ENCODE results near the gene WHRN. TPM values are rescaled to one million over a fixed set of nuclear protein-coding genes. Genes with fewer than 3 reads are reported as not detected.

The WHRN gene
- total and polyA plus RNA-seq, 2 of the 8 experiments (the other 6 are each of a cell fraction or from before 2014, with no cell fraction given) = 4.4 to 7.7 TPM

GRCh38 chr9:114484854-114485443 lies 20.3 kb downstream of the WHRN start (continued):
- TF ChIP-seq CHD7 (IDR thresholded peaks at IDR 0.05; ENCODE audit: insufficient replicate concordance, low read length) (no peak), RXRA (IDR thresholded peaks at IDR 0.05; ENCODE audit: insufficient read depth, low read depth, low read length) (no peak), YY1 (IDR thresholded peaks at IDR 0.05; ENCODE audit: low read depth, low read length) (no peak), NANOG (IDR thresholded peaks at IDR 0.05; ENCODE audit: insufficient read depth, low read depth, low read length, poor library complexity, severe bottlenecking) (no peak), SIN3A (conservative IDR thresholded peaks at IDR 0.05 in 1 of 2, IDR thresholded peaks at IDR 0.05 in 1 of 2; ENCODE audit: low read depth in 1 of 2, low read length in 2 of 2) (no peak), JUND (IDR thresholded peaks at IDR 0.05; ENCODE audit: low read length) (no peak), EGR1 (IDR thresholded peaks at IDR 0.05; ENCODE audit: borderline replicate concordance, low read depth, low read length) (no peak), KDM1A (IDR thresholded peaks at IDR 0.05; ENCODE audit: borderline replicate concordance, low read length) (no peak), JUN (IDR thresholded peaks at IDR 0.05; ENCODE audit: low read depth, low read length) (no peak), GTF2F1 (IDR thresholded peaks at IDR 0.05; ENCODE audit: borderline replicate concordance, low read depth, low read length) (no peak), EZH2 (IDR thresholded peaks at IDR 0.05; ENCODE audit: low read depth, low read length, severe bottlenecking) (no peak)

Data from H1 (cell line).